HG03457 (cell line): ENCODE results near the gene NANS.
"Not testable (repeated sequence)": the region's sequence is repeated elsewhere in the genome, so short reads cannot be mapped to it uniquely, and the experiment has no call there.

ENCODE experiments used
- ATAC-seq: cut with Tn5 transposase; IDR thresholded peaks from one replicate; pipeline ENCODE4 v1.9.1; 2021; ENCODE audit warnings: moderate number of reproducible peaks; ENCODE audit not compliant: unreplicated experiment

NANS gene

GRCh38 chr9:98129451-98129881 lies 72.9 kb downstream of the NANS start:
- no peak for ATAC-seq

DNA sequence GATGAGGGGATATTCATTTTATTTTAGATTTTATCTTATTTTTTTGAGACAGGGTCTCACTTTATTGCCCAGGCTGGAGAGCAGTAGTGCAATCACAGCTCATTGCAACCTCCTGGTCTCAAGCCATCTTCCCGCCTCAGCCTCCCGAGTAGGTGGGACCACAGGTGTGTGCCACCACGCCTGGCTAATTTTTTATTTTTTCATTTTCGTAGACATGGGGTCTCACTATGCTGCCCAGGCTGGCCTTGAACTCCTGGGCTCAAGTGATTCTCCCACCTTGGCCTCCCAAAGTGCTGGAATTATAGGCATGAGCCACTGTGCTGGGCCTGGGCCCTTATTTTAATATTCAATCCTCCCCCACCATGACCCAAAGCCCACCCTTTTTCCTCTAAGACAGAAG lies 73.5 kb downstream of the NANS start:
- ATAC-seq, result not testable (repeated sequence)

DNA sequence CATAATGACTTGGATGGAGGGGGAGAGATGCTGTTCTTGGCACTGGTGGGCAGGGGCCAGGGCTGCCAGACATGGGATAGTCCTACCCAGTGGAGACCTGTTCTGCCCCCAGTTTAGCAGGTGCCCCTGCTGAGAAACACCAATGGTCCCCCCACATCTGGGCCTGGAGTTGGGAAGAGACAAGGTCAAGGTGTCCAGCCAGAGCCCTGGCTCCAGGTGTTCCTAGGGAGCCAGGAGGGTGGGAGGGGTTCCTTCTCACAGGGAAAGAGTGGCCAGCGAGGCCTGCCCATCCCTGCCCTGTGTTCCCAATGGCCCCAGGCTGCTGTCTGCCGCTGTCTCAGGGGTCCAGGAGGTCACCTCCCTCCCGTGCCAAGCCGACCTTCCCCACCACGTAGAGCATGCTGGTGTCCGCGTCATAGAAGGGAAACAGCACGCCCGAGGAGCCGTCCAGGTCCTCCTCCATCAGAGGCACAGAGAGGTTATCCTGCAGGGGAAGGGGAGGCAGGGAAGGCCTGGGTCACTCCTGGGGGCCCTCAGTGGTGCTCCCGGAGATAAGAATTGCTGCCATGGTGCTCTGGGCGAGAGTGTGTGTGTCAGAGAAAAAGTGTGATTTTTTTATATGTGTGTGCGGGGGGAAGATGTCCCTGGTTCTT lies 74.2 kb downstream of the NANS start:
- ATAC-seq, result no peak

GRCh38 chr9:98132158-98132557 lies 75.6 kb downstream of the NANS start:
- ATAC-seq, result no peak
